Trophoblast cell (in vitro differentiated cells and primary cell): ENCODE data around the gene RAB18.
"Not testable (repeated sequence)": the region's sequence is repeated elsewhere in the genome, so short reads cannot be mapped to it uniquely, and the experiment has no call there.

Experiments
- DNase-seq, 2 donors: peaks; one replicate each; pipeline ENCODE4 v3.0.0-alpha.2; 2016
- H2AFZ ChIP-seq: 2 replicates; pipeline ENCODE4 v1.6.1; 2013; ENCODE audit warnings: low read length, moderate library complexity, mild to moderate bottlenecking; ENCODE audit not compliant: insufficient read depth, poor library complexity
- H2AK5ac ChIP-seq: 2 replicates; pipeline ENCODE4 v1.6.1; 2013; ENCODE audit warnings: mild to moderate bottlenecking, low read length
- H2BK120ac ChIP-seq: 2 replicates; pipeline ENCODE4 v1.6.1; 2013; ENCODE audit warnings: low read length, mild to moderate bottlenecking, moderate library complexity; ENCODE audit not compliant: insufficient read depth, poor library complexity
- H2BK12ac ChIP-seq: 2 replicates; pipeline ENCODE4 v1.6.1; 2013; ENCODE audit warnings: mild to moderate bottlenecking, low read length, moderate library complexity
- H2BK5ac ChIP-seq: 2 replicates; pipeline ENCODE4 v1.6.1; 2013; ENCODE audit warnings: low read length, low read depth, moderate library complexity, mild to moderate bottlenecking; ENCODE audit not compliant: poor library complexity
- H3K14ac ChIP-seq: 2 replicates; pipeline ENCODE4 v1.6.1; 2013; ENCODE audit warnings: mild to moderate bottlenecking, low read length
- H3K18ac ChIP-seq: 2 replicates; pipeline ENCODE4 v1.6.1; 2013; ENCODE audit warnings: mild to moderate bottlenecking, low read length
- H3K23ac ChIP-seq: 2 replicates; pipeline ENCODE4 v1.6.1; 2013; ENCODE audit warnings: low read length
- H3K27ac ChIP-seq: 2 replicates; pipeline ENCODE4 v1.5.1; 2013; ENCODE audit warnings: low read depth, mild to moderate bottlenecking, inconsistent platforms, low read length, moderate library complexity
- H3K27me3 ChIP-seq: 2 replicates; pipeline ENCODE4 v1.6.1; 2013; ENCODE audit warnings: inconsistent platforms, mild to moderate bottlenecking, low read length, moderate library complexity; ENCODE audit not compliant: insufficient read depth
- H3K36me3 ChIP-seq, 2 experiments: 1 replicate in 1 of 2; 2 replicates in 1 of 2; pipeline ENCODE4 v1.6.1; 2013; ENCODE audit warnings: low read length in 2 of 2, mild to moderate bottlenecking in 2 of 2, moderate library complexity in 1 of 2; ENCODE audit not compliant: insufficient read depth in 2 of 2, control insufficient read depth in 1 of 2
- H3K4ac ChIP-seq: 2 replicates; pipeline ENCODE4 v1.6.1; 2013; ENCODE audit warnings: low read depth, mild to moderate bottlenecking, low read length, moderate library complexity
- H3K4me1 ChIP-seq, 2 experiments: 1 replicate in 1 of 2; 2 replicates in 1 of 2; pipeline ENCODE4 v1.6.1; 2013; ENCODE audit warnings: low read length in 2 of 2, mild to moderate bottlenecking in 2 of 2, moderate library complexity in 1 of 2; ENCODE audit not compliant: insufficient read depth in 2 of 2, control insufficient read depth in 1 of 2
- H3K4me2 ChIP-seq: 2 replicates; pipeline ENCODE4 v1.6.1; 2013; ENCODE audit warnings: inconsistent platforms, mild to moderate bottlenecking, low read length, moderate library complexity
- H3K4me3 ChIP-seq: 2 replicates; pipeline ENCODE4 v1.5.1; 2013; ENCODE audit warnings: mild to moderate bottlenecking, low read depth, low read length, inconsistent platforms
- H3K79me1 ChIP-seq: one replicate; pipeline ENCODE4 v1.6.1; 2013; ENCODE audit warnings: low read length
- H3K79me2 ChIP-seq: 2 replicates; pipeline ENCODE4 v1.6.1; 2013; ENCODE audit warnings: low read length, mild to moderate bottlenecking; ENCODE audit not compliant: control insufficient read depth, insufficient read depth, poor library complexity
- H3K9ac ChIP-seq: 2 replicates; pipeline ENCODE4 v1.6.1; 2013; ENCODE audit warnings: mild to moderate bottlenecking, low read length
- H3K9me3 ChIP-seq: 2 replicates; pipeline ENCODE4 v1.6.1; 2013; ENCODE audit warnings: low read depth, mild to moderate bottlenecking, control low read depth, inconsistent platforms, low read length; ENCODE audit not compliant: insufficient read depth
- H4K12ac ChIP-seq: 2 replicates; pipeline ENCODE4 v1.6.1; 2013; ENCODE audit warnings: low read depth, mild to moderate bottlenecking, low read length, moderate library complexity
- H4K8ac ChIP-seq: 2 replicates; pipeline ENCODE4 v1.6.1; 2013; ENCODE audit warnings: low read depth, mild to moderate bottlenecking, low read length, moderate library complexity
- H4K91ac ChIP-seq: one replicate; pipeline ENCODE4 v1.6.1; 2013; ENCODE audit warnings: low read depth, mild to moderate bottlenecking, low read length, moderate library complexity
- WGBS: extraction: QIAGEN DNeasy Blood & Tissue Kit; methylation state at CpG from one replicate; pipeline ENCODE4 v1.1.7; 2013; ENCODE audit warnings: missing lambda C conversion rate; ENCODE audit not compliant: insufficient read length, insufficient coverage; ENCODE audit errors: extremely low coverage; 5-methylcytosine and 5-hydroxymethylcytosine counted together

The RAB18 gene

GRCh38 chr10:27564880-27565279 lies 60.8 kb downstream of the RAB18 start:
- Histone ChIP-seq H3K9ac (no peak overlapping the region), H2BK12ac (no peak overlapping the region), H3K79me1 (no peaks in the 10 kb centered on the region), H2BK5ac (no peak overlapping the region), H3K4me3 (no peak overlapping the region), H3K4me1 (no peaks in the 10 kb centered on the region), H3K9me3 (no peaks in the 10 kb centered on the region), H2AFZ (no peak overlapping the region), H3K18ac (no peak overlapping the region), H3K27me3 (no peaks in the 10 kb centered on the region), H4K91ac (no peak overlapping the region), H3K23ac (no peak overlapping the region), H4K8ac (no peak overlapping the region), H3K4ac (no peak overlapping the region), H3K4me2 (no peak overlapping the region), H2BK120ac (no peak overlapping the region), H3K27ac (no peak overlapping the region), H3K14ac (no peak overlapping the region), H2AK5ac (no peak overlapping the region), H3K36me3 (no peaks in the 10 kb centered on the region), H4K12ac (no peak overlapping the region), H3K79me2 (no peaks in the 10 kb centered on the region)
- DNase-seq, result no peak
- no CpG with 5 or more reads among the region's 3 CpGs for WGBS

DNA sequence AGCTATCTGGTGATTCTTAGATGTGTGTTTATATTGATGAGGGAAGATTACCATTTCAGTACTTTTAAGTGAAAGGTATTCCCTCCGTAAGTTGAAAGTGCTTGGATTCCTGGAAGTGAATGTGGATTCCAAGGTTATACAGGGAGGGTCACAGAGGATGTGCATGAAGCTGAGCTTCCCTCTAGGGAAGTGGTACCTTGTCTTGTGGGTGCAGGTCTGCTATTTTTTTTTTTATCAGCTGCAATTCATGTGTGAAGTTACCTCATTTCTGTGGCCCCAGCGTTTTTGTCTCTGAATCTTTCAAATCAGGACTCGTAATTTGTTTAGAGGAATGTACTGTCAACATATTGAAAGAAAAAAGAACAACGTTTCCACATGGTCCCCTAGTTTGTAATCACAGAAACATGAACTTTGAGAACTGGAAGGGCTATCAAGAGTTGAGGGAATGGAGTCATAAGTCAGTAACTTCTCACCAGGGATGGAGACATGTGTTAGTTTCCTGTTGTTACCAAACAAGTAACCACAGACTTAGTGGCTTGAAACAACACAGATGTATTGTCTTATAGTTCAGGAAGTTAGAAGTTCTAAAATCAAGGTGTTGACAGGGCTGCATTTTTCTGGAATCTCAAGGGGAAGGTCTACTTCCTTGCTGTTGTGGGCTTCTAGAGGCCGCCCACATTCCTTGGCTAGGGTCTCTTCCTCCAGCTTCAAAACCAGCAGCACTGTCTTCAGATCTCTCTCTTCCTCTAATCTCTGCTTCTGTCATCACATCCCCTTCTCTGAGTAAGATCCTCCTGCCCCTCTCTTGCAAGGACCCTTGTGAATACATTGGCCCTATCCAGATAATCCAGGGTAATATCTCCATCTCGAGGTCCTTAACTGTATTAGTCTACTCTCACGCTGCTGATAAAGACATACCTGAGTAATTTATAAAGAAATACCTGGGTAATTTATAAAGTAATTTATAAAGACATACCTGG lies 64.4 kb downstream of the RAB18 start:
- Histone ChIP-seq H3K14ac (no peak overlapping the region), H2BK120ac (no peak overlapping the region), H3K79me1 (no peaks in the 10 kb centered on the region), H3K4ac (no peak overlapping the region), H3K9me3 (no peaks in the 10 kb centered on the region), H3K4me2 (no peak overlapping the region), H4K12ac (no peak overlapping the region), H4K8ac (no peak overlapping the region), H3K27me3 (no peaks in the 10 kb centered on the region), H3K36me3 (no peaks in the 10 kb centered on the region), H3K4me1 (no peaks in the 10 kb centered on the region), H3K9ac (no peak overlapping the region), H2BK5ac (no peak overlapping the region), H2BK12ac (no peak overlapping the region), H2AK5ac (no peak overlapping the region), H3K23ac (no peak overlapping the region), H4K91ac (no peak overlapping the region), H3K18ac (no peak overlapping the region), H2AFZ (no peak overlapping the region), H3K4me3 (no peak overlapping the region), H3K27ac (no peak overlapping the region), H3K79me2 (no peaks in the 10 kb centered on the region)
- no CpG with 5 or more reads among the region's 7 CpGs for WGBS
- DNase-seq, result no peak

GRCh38 chr10:27569946-27570345 lies 65.8 kb downstream of the RAB18 start:
- DNase-seq, result no peak
- H3K23ac ChIP-seq, result no peak overlapping the region
- H3K27me3 ChIP-seq, result no peaks in the 10 kb centered on the region
- no peak overlapping the region for H4K91ac ChIP-seq
- no peak overlapping the region for H2BK12ac ChIP-seq
- H2BK120ac ChIP-seq, result no peak overlapping the region
- no peaks in the 10 kb centered on the region for H3K9me3 ChIP-seq
- H2AK5ac ChIP-seq, result no peak overlapping the region
- H2BK5ac ChIP-seq, result no peak overlapping the region
- no peak overlapping the region for H3K9ac ChIP-seq
- no peaks in the 10 kb centered on the region for H3K79me1 ChIP-seq
- no peak overlapping the region for H2AFZ ChIP-seq
- no peaks in the 10 kb centered on the region for H3K4me1 ChIP-seq
- no peak overlapping the region for H3K4me3 ChIP-seq
- no CpG with 5 or more reads among the region's 4 CpGs for WGBS
- H4K12ac ChIP-seq, result no peak overlapping the region
- H3K27ac ChIP-seq, result no peak overlapping the region
- H3K4me2 ChIP-seq, result no peak overlapping the region
- no peak overlapping the region for H3K18ac ChIP-seq
- H3K14ac ChIP-seq, result no peak overlapping the region
- no peak overlapping the region for H3K4ac ChIP-seq
- H4K8ac ChIP-seq, result no peak overlapping the region
- H3K79me2 ChIP-seq, result no peaks in the 10 kb centered on the region
- H3K36me3 ChIP-seq, result no peaks in the 10 kb centered on the region

DNA sequence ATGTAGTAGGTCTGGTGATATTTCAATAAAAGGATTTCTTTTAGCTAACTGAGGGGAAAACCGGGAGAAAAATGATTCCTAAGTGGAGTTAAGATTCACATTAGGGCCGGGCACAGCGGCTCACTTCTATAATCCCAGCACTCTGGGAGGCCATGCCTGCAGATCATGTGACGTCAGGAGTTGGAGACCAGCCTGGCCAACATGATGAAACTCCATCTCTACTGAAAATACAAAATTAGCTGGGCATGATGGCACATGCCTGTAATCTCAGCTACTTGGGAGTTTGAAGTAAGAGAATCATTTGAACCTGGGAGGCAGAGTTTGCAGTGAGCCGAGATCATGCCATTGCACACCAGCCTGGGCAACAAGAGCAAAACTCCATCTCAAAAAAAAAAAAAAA lies 72.9 kb downstream of the RAB18 start:
- H4K12ac ChIP-seq, H4K8ac ChIP-seq, H3K23ac ChIP-seq, H3K36me3 ChIP-seq, H4K91ac ChIP-seq, H3K27me3 ChIP-seq, H3K4me2 ChIP-seq, H2BK120ac ChIP-seq, H3K4ac ChIP-seq, H3K9ac ChIP-seq, H2AK5ac ChIP-seq, H3K79me1 ChIP-seq, H3K9me3 ChIP-seq, H2BK12ac ChIP-seq, H3K4me1 ChIP-seq, H3K4me3 ChIP-seq, H2AFZ ChIP-seq, H3K79me2 ChIP-seq, DNase-seq, H3K27ac ChIP-seq, H3K14ac ChIP-seq, H2BK5ac ChIP-seq, H3K18ac ChIP-seq: not testable (repeated sequence)
- WGBS, result no CpG with 5 or more reads among the region's 5 CpGs
